NCI-H345 (cell line): ENCODE measurements around the gene HERC4.
"Not testable (repeated sequence)": the region's sequence is repeated elsewhere in the genome, so short reads cannot be mapped to it uniquely, and the experiment has no call there.

Experiments
- DNase-seq: peaks from one replicate; lab custom pipeline; 2025; lab: John Stamatoyannopoulos, UW

HERC4 gene

DNA sequence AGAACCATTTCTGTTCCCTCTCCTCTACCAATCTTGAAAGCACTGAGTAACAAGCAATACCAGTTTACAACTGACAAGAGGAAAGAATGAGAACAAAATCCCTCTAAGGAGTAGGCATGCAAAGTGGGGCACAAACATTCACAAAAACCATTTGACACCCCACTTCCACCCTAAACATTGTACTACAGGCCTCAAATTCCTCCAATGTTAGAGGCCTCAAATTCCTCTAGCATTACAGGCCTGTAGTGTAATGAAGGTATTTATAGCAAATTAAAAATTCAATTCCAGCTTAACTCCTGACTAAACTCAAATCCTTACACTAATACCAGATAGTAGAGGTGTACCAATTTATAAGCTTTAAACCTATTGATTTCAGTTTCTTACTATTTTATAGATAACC is 105.2 kb downstream of the HERC4 start:
- no peak for DNase-seq

DNA sequence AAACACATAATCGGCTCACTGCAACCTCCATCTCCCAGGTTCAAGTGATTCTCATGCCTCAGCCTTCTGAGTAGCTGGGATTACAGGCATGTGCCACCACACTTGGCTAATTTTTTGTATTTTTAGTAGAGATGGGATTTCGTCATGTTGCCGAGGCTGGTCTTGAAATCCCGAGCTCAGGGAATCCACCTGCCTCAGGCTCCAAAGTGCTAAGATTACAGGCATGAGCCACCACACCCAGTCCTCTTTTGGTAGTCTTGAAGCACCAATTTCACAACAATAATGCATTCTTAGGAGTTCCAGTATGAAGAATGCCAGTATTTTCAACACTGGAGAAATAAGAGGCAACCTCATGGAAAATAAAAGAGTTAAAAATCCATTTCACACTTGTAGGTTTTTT is 109.0 kb downstream of the HERC4 start:
- not testable (repeated sequence) for DNase-seq

- no peak for DNase-seq
Observed at GRCh38 chr10:67965456-67965855, 109.6 kb downstream of the HERC4 start.

- DNase-seq: no peak
Observed at GRCh38 chr10:67959839-67960476, 115.1 kb downstream of the HERC4 start.

- no peak for DNase-seq
Observed at GRCh38 chr10:67955614-67956013, 119.5 kb downstream of the HERC4 start.

DNA sequence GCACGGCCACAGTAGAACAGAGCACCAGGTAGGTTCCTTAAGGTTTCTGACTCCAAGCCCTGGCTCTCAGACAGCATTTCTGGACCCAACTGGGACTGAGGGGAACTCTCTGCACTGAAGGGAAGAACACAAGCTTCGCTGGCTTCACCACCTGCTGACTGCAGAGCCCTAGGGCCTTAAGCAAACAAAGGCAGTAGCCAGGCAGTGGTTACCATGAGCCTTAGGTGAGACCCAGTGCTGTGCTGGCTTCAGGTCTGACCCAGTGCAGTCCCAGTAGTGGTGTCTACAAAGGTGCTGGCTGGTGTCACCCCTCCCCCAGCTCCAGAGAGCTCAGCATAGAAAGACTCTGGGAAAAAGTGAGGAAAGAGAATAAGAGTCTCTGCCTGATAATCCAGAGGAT is 131.2 kb downstream of the HERC4 start:
- no peak for DNase-seq

DNA sequence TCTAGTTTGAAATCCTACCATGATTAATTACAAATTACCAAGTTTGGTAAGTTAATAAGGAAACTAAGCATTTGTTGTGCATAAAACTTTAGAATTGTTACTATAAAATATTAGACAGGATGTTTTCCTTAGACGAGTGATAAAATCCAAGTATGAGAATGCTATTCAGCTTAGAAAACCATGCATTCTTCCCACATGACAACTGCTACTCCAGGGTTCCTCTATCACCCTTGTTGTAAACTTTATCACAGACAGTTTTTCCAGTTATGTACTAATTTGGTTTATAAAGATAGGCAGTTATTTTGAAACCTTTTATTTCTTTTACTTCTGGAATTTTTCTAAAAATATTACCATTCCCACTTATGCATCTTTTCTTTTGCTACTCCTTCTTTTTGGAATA is 138.7 kb downstream of the HERC4 start:
- no peak for DNase-seq

DNA sequence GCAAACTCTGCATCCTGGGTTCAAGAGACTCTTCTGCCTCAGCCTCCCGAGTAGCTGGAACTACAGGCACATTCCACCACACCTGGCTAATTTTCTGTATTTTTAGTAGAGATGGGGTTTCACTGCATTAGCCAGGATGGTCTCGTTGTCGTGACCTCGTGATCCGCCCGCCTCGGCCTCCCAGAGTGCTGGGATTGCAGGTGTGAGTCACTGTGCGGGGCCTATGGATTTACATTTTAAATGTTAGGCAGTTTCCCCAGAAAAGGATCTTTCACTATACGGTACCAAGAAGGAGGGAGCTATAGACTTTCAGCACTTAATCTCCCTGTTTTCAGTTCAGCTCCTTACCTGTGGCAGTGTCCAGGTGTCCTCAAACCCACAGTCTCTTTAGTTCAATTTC is 139.9 kb downstream of the HERC4 start:
- DNase-seq: no peak

- DNase-seq: no peak
Observed at GRCh38 chr10:67934336-67934735, 140.7 kb downstream of the HERC4 start.

DNA sequence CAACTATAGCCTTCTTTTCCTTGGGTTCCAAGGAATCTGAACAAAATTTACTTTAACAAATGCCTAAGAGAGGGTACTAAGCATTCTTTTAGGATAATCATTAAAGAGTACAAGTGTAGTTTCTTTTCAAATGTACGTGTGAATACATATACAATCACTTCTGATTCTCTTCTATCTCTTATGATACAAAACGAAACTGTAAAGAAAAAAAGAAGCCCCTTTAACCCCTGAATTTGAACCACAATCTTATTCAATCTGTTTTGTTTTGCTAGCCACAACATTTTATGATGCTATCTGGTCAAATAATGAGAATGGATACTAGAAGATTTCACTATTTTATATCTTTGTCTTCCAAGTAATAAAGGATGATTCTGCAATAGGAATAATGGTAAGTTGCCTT is 141.9 kb downstream of the HERC4 start:
- DNase-seq: no peak

- no peak for DNase-seq
Observed at GRCh38 chr10:67926951-67927350, 148.1 kb downstream of the HERC4 start.

DNA sequence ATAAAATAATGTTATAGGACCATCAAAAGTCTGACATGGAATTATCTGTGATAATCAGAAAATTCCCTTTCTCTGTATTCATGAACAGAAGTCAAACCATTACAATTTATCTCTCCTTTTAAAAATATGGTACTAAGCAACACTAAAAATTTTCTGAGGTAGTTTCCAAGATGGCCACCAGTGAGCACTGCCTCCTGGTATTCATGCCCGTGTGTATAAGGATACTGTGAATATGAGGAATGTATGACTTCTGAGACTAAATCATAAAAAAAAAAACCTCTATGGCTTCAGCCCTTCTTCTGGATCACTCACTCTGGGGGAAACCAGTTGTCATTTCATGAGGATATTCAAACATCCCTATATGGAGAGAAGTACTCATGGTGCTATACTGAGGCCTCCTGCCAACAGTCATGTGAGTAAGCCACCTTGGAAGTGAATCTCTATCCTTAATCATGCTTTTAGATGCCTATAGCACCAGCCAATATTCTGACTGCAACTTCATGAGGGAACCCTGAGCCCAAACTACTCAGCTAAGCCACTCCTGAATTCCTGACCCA is 149.6 kb downstream of the HERC4 start:
- DNase-seq: no peak

- no peak for DNase-seq
Observed at GRCh38 chr10:67924136-67924535, 150.9 kb downstream of the HERC4 start.

GRCh38 chr10:67923551-67923950 is 151.5 kb downstream of the HERC4 start:
- no peak for DNase-seq

- DNase-seq: no peak
Observed at GRCh38 chr10:67921065-67921464, 154.0 kb downstream of the HERC4 start.

DNA sequence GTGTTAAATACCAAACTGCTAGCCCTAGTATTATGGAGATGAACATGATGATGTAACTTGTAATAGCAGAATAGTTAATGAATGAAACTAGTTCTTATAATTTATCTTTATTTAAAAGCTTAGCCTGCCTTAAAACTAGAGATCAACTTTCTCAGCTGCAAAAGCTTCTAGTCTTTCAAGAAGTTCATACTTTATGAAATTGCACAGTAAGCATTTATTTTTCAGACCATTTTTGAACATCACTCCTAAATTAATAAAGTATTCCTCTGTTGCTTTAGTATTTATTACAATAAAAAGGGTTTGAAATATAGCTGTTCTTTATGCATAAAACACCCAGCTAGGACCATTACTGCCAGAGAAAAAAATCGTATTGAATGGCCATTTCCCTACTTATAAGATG is 157.4 kb downstream of the HERC4 start:
- no peak for DNase-seq

DNA sequence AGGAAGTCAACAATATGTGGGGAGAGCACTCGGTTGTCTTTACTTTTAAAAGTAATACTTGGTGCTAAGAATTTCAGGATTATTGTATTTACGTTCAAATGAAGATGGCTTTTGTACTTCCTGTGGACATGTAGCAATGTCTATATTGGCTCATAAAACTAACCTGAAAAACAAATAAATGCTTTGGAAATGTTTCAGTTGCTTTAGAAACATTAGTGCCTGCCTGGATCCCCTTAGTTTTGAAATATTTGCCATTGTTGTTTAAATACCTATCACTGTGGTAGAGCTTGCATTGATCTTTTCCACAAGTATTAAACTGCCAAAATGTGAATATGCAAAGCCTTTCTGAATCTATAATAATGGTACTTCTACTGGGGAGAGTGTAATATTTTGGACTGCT is 157.9 kb downstream of the HERC4 start:
- DNase-seq: no peak

DNA sequence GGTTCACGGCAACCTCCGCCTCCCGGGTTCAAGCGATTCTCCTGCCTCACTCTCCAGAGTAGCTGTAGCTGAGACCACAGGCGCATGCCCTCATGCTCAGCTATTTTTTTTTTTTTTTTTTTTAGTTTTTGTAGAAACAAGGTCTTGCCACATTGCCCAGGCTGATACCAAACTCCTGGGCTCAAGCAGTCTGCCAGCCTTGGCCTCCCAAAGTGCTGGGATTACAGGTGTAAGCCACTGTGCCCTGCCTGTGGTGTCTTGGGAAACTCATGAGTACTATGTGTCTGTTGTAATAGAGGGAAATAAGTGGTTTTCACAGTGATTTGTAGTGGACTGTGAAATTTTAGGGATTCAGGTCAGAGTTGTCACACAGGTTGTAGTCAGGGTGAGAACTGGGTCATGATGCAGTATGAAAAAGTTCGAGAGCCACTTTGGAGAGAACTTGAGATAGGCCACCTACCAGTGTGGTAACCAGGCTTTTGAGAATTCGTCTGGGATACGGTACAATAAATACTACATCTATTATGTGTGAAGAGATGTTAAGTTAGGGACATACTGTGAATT is 160.2 kb downstream of the HERC4 start:
- DNase-seq: no peak

- no peak for DNase-seq
Observed at GRCh38 chr10:67912331-67912946, 162.6 kb downstream of the HERC4 start.

DNA sequence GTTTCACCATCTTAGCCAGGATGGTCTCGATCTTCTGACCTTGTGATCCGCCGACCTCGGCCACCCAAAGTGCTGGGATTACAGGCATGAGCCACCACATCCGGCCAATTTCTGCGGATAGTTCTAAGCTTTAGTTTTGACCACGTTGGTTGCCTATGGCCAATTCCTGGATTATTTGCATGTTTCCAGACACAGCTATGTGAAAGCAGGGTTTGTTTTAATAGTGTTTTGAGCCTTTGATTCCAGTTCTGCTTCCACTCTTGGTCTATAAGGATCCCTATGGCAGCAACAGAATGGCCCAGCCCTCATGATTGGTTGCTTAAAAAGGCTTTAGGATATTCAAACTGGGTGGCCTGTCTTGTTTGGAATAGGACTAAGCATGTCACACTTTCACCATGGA is 171.5 kb downstream of the HERC4 start:
- DNase-seq: no peak

DNA sequence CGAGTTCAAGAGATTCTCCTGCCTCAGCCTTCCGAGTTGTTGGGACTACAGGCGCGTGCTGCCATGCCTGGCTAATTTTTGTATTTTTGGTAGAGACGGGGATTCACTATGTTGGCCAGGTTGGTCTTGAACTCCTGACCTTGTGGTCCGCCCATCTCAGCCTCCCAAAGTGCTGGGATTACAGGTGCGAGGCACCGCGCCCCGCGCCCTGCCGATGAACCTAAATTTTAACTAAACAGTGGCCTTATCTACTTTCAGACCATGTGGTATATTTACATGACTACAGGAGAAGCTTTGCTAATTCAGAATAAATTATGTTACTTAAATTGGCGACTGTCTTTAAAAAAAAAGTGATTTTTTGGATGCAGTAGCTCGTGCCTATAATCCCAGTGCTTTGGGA is 181.4 kb downstream of the HERC4 start:
- no peak for DNase-seq

DNA sequence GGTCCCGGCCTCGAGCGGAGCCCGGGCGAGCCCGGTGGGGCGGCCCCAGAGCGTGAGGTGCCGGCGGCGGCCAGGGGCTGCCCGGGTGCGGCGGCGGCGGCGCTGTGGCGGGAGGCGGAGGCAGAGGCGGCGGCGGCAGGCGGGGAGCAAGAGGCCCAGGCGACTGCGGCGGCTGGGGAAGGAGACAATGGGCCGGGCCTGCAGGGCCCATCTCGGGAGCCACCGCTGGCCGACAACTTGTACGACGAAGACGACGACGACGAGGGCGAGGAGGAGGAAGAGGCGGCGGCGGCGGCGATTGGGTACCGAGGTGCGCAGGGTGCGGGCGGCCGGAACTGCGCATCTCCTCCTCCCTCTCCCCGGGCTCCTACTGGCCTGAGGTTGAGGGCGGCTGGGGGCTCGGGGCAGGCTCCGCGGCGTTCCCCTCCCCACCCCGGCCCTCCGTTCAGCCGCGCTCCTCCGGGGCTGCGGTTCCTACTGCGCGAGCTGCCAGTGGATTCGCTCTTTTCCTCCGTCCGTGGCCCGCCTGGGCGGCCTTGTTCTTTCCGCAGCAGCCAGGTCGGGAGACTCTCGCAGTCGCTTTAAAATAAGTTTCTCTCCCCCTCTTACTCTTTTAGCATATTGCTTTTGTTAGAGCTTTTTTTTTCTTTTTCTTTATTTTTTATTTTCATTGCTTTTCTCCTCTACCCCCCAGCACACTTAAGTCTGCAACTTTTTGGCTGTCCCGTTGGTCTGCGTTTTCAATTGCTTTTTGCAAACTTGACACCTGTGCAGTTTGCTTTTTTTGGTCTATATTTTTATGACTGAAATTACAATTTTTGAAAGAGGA is 190.0 kb downstream of the HERC4 start:
- DNase-seq: peak; percentile 62
